RWPE2 (cell line): ENCODE data around the gene DRD1.

Experiments used
- ATAC-seq: fragments of 200-7000 bp; cut with Tn5 transposase; 3 replicates; pipeline ENCODE4 v1.9.1; 2021; ENCODE audit warnings: low read depth
- DNase-seq: peaks from one replicate; pipeline ENCODE4 v3.0.0-alpha.2; 2020; ENCODE audit warnings: low spot score
- H3K27ac ChIP-seq: fragments of 450-650 bp; 2 replicates; pipeline ENCODE4 v1.5.1; 2017; ENCODE audit warnings: mild to moderate bottlenecking; ENCODE audit not compliant: poor library complexity, severe bottlenecking
- H3K27me3 ChIP-seq: fragments of 250-450 bp; sonication (Bioruptor Pico); 2 replicates; pipeline ENCODE4 v1.5.1; 2021; ENCODE audit warnings: mild to moderate bottlenecking, moderate library complexity; ENCODE audit not compliant: insufficient read depth, poor library complexity, severe bottlenecking
- H3K36me3 ChIP-seq: fragments of 250-450 bp; sonication (Bioruptor Pico); 2 replicates; pipeline ENCODE4 v1.5.1; 2020; ENCODE audit warnings: low read depth, mild to moderate bottlenecking, moderate library complexity
- H3K4me1 ChIP-seq: fragments of 250-450 bp; sonication (Bioruptor Pico); 2 replicates; pipeline ENCODE4 v1.5.1; 2021; ENCODE audit warnings: mild to moderate bottlenecking, moderate library complexity; ENCODE audit not compliant: insufficient read depth, poor library complexity, severe bottlenecking
- H3K4me3 ChIP-seq: fragments of 250-450 bp; sonication (Bioruptor Pico); 2 replicates; pipeline ENCODE4 v1.5.1; 2021; ENCODE audit warnings: mild to moderate bottlenecking, moderate library complexity; ENCODE audit not compliant: severe bottlenecking
- H3K9me3 ChIP-seq: fragments of 250-450 bp; sonication (Bioruptor Pico); 2 replicates; pipeline ENCODE4 v1.5.1; 2021; ENCODE audit warnings: mild to moderate bottlenecking, moderate library complexity; ENCODE audit not compliant: severe bottlenecking
- TF ChIP-seq, protein P1 (sequence below): fragments of 450-650 bp; IDR thresholded peaks from one replicate; pipeline ENCODE4 v1.5.1; 2017; ENCODE audit warnings: mild to moderate bottlenecking, moderate library complexity; ENCODE audit not compliant: poor library complexity, severe bottlenecking

Gene DRD1

DNA sequence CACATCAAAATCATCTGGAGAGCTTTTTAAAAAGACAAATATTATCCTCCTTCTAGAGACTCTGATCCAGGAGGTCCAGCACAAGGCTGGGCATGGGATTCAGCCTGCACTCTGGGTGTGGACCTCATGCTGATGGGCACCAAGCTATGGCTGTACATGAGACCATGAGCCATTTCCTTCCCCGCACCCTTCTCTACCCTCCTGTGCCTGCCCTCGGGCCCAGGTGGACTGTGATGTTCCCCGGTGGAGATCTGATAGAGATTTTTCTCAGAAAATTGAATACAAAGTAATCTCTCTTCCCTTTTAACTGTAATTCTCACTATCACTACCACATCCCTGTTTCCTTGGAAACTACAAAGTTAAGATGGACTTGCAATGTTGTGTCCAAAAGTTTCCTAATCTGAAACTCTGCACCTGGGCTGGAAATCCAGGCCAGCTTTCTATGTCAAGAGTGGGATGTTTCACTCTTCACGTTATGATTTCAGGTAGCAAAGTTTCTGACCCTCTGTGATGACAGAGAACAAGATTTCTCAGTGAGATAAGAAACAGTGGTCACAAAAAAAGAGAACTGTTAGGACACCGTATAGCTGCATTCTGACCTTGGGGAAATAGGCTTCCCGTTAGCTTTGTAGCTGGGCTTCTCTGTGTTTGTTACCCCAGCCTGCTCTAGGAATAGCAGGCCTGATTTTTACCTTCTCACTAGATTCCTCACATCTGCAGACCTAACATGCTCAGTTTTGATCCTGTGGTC lies 45.9 kb upstream of the DRD1 start:
- DNase-seq (no peak), ATAC-seq (no peak)
- no peak overlapping the region for H3K4me3 ChIP-seq
- H3K9me3 ChIP-seq: no peaks in the 10 kb centered on the region
- peaks cover 8% of the 10 kb centered on the region for H3K4me1 ChIP-seq
- no peak overlapping the region for H3K27ac ChIP-seq
- TF ChIP-seq, protein P1, sequence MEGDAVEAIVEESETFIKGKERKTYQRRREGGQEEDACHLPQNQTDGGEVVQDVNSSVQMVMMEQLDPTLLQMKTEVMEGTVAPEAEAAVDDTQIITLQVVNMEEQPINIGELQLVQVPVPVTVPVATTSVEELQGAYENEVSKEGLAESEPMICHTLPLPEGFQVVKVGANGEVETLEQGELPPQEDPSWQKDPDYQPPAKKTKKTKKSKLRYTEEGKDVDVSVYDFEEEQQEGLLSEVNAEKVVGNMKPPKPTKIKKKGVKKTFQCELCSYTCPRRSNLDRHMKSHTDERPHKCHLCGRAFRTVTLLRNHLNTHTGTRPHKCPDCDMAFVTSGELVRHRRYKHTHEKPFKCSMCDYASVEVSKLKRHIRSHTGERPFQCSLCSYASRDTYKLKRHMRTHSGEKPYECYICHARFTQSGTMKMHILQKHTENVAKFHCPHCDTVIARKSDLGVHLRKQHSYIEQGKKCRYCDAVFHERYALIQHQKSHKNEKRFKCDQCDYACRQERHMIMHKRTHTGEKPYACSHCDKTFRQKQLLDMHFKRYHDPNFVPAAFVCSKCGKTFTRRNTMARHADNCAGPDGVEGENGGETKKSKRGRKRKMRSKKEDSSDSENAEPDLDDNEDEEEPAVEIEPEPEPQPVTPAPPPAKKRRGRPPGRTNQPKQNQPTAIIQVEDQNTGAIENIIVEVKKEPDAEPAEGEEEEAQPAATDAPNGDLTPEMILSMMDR: no peak
- H3K27me3 ChIP-seq: no peaks in the 10 kb centered on the region
- H3K36me3 ChIP-seq: peaks cover 95% of the 10 kb centered on the region

DNA sequence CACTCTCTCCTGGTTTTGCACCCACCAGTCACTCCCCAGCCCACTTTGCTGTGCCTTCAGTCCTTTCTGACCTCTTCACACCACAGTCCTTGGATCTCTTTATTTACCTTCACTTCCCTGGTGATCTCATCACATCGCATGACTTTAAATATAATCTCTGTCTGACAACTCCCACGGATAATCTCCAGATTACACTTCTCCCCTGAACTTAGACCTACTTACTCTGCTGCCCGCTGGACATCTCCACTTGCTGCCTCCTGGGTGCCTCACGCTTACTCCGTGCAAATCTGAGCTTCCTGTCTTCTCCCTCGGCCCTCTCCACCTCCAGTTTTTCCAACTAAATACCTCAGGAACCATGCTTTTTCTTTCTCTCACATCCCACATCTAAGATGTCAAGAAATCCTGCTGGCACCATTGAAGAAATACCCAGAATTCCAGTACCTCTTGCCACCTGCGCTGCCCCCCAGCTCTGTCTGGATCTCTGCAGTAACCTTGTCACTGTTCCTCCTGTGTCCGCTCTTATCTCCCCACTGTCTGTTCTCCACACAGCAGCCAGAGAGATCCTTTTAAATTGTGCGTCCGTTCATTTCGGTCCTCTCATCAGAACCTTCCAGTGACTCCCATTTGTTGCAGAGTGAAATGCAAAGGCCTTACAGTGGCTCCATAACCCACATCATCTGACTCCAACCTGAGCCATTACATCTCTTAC lies 43.7 kb upstream of the DRD1 start:
- Histone ChIP-seq H3K4me1 (no peaks in the 10 kb centered on the region), H3K27ac (no peak overlapping the region), H3K9me3 (no peaks in the 10 kb centered on the region), H3K36me3 (peaks cover 95% of the 10 kb centered on the region), H3K4me3 (no peak overlapping the region), H3K27me3 (no peaks in the 10 kb centered on the region)
- DNase-seq: no peak
- TF ChIP-seq, protein P1: no peak
- ATAC-seq: no peak

DNA sequence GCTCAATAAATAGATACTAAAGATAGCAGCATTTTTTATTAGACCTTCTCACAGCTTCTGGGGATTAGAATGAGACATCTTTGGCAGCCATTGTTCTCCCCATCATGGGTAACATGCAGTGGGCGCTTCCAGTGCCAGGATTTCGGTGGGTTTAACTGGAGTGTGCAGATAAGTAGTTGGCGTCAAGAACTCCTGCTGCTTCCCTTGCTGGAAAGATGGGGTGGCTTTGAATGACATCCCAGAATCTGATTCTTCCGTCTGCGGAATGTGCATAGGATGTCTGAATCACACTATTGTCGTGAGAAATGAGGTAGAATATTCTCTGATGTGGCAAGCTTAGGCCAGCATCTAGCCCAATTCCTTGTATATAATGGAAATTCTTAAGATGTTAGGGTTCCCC lies 41.6 kb upstream of the DRD1 start:
- Histone ChIP-seq H3K9me3 (no peaks in the 10 kb centered on the region), H3K4me1 (no peaks in the 10 kb centered on the region), H3K4me3 (no peak overlapping the region), H3K27ac (no peak overlapping the region), H3K27me3 (no peaks in the 10 kb centered on the region), H3K36me3 (peaks cover 95% of the 10 kb centered on the region)
- no peak for ATAC-seq
- TF ChIP-seq, protein P1: no peak
- no peak for DNase-seq

DNA sequence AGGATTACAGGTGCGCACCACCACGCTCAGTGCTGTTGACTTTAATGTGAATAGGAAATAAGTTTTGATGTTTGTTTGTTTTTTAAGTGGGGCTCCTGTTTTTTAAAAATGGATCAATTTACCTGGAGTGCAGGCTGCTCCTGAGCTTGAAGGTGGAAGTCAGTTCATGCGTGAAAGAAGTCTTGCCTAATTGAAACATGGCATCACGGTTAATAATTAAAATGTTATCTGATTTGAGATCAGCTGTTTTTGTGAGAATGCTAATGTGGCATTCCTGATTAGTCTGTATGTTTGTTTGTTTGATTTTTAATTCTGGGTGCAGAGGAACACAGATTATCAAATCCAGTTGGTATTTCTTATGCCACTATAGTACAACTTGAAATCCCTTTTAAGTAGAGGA lies 40.8 kb upstream of the DRD1 start:
- ATAC-seq (no peak), DNase-seq (no peak)
- H3K4me1 ChIP-seq: peaks cover 4% of the 10 kb centered on the region
- peaks cover 95% of the 10 kb centered on the region for H3K36me3 ChIP-seq
- H3K27me3 ChIP-seq: no peaks in the 10 kb centered on the region
- no peaks in the 10 kb centered on the region for H3K9me3 ChIP-seq
- TF ChIP-seq, protein P1: no peak
- H3K4me3 ChIP-seq: no peak overlapping the region
- no peak overlapping the region for H3K27ac ChIP-seq

DNA sequence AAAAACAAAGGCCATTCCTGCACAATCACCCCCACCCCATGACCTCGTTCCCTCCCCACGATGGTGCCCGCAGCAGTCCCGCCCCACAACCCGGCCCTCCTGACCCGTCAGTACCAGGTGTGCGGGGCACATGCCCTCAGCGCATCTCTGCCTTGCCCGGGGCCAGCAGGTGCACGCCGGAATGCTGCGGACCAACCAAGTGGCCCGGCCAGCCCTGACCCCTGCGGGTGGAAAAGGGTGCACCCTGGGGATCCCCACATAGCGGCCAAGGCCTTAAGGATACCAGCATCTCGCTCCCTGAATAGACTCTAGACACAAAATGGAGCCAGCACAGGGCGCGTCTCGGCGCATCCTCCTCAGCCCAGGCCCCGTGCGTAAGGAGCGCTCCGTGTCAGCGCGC lies 40.3 kb upstream of the DRD1 start:
- Histone ChIP-seq H3K4me3 (no peak overlapping the region), H3K9me3 (no peaks in the 10 kb centered on the region), H3K4me1 (peaks cover 7% of the 10 kb centered on the region), H3K27ac (no peak overlapping the region), H3K27me3 (no peaks in the 10 kb centered on the region), H3K36me3 (peaks cover 92% of the 10 kb centered on the region)
- DNase-seq (no peak), ATAC-seq (no peak)
- TF ChIP-seq, protein P1: no peak
